Measurements from ENCODE around the gene PPP4C. TPM values are rescaled to one million over a fixed set of nuclear protein-coding genes. Genes with fewer than 3 reads are reported as not detected.

PPP4C gene
- total and polyA plus RNA-seq, 2 of the 8 experiments (the other 6 are each of a cell fraction or from before 2014, with no cell fraction given), result 148 to 298 TPM

DNA sequence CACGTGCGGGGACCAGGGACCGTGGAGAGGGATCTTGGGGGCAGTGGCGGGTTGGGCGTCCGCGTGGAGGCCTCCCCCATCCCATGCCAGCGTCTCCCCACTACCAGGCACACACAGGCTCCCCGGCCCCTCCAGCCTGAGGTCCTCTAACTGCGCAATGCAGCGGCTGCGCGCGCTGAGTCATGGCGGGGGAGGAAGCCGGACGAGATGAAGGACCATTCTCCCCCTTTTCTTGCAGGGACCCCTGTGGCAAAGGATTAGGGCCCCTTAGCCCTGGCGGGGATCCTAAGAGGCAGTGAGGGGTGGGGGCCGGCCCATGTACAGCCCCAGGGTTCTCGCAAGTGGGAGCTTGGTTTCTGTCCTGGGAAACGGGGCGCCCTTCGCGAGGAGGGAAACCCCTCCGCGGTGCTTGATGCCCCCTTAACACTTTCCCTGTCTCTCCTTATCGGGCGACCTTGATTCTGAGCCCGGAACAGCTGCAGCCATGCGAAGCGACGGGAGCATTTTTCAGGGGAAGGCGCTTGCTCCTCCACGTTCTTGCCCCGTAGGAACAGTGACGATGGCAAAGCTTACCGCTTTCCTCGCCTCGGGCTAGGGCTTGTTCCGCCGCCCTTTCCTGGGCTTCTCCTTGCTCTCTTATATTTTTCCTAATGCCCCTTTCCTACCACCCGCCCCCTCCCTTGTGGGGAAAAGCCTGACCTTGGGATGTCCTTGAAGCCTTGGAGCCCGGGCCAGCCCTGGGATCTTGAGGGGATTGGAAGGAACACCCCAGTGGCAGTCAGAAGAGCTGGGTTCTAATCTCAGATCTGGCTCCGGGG is 9.6 kb upstream of the PPP4C start:
- Histone ChIP-seq H3K56ac (replicated peaks; ENCODE audit: insufficient read length, low read depth, low read length) (peak overlapping the region; percentile 92), H4K5ac (ENCODE audit: insufficient read length, low read depth, low read length) (peak overlapping the region; percentile 85), H4K8ac (ENCODE audit: extremely low read depth, insufficient read depth, low read length) (peak overlapping the region; percentile 64), H3K23ac (ENCODE audit: insufficient read length) (no peak overlapping the region), H3K27me3 (replicated peaks in 1 of 4; ENCODE audit: control insufficient read depth in 3 of 4, extremely low read depth in 1 of 4, insufficient read depth in 3 of 4, low read length in 3 of 4) (no peaks in the 10 kb centered on the region), H3K79me1 (ENCODE audit: low read depth, low read length) (peaks cover 9% of the 10 kb centered on the region; the same call in 1 of the 2 replicates), H3K9me3 (ENCODE audit: insufficient read depth in 2 of 2, low read depth in 1 of 2, low read length in 1 of 2) (no peaks in the 10 kb centered on the region), H2AK5ac (ENCODE audit: low read depth, low read length) (peak overlapping the region; percentile 28; the same call in 1 of the 2 replicates), H3K36me3 (ENCODE audit: control insufficient read depth in 2 of 4, insufficient read depth in 4 of 4, low read length in 3 of 4) (peaks cover 19 to 41% (median 37%) of the 10 kb centered on the region in 4 experiments), H3K4ac (replicated peaks; ENCODE audit: insufficient read length, low read depth, low read length) (peak overlapping the region; percentile 95), H3K79me2 (ENCODE audit: control insufficient read depth in 1 of 2, insufficient read depth in 2 of 2, low read length in 2 of 2) (peaks cover 15 to 30% of the 10 kb centered on the region in 2 experiments), H3K4me1 (replicated peaks in 1 of 4; ENCODE audit: control insufficient read depth in 3 of 4, insufficient read depth in 4 of 4, low read length in 3 of 4) (peaks cover 6 to 23% (median 11%) of the 10 kb centered on the region in 4 experiments), H4K20me1 (replicated peaks in 1 of 2; ENCODE audit: control insufficient read depth in 1 of 2, insufficient read depth in 2 of 2, low read length in 2 of 2) (peaks cover 16 to 33% of the 10 kb centered on the region in 2 experiments), H2BK12ac (ENCODE audit: low read depth, low read length) (0 out of 2 replicates have a peak overlapping the region, but pooled peaks have one; percentile 43), H2BK15ac (ENCODE audit: low read length) (no peak overlapping the region), H3K23me2 (ENCODE audit: low read depth, low read length) (peaks cover 18% of the 10 kb centered on the region), H2BK120ac (replicated peaks; ENCODE audit: low read depth, low read length) (no peak overlapping the region), H3K4me3 (ENCODE audit: extremely low read depth in 1 of 4, insufficient read depth in 2 of 4, low read depth in 3 of 4, low read length in 4 of 4) (peak overlapping the region; percentile 71 to 92 (median 88)), H3K27ac (ENCODE audit: low read depth, low read length) (peak overlapping the region; percentile 84), H3K9ac (replicated peaks in 1 of 4; ENCODE audit: extremely low read depth in 1 of 4, low read depth in 3 of 4, low read length in 3 of 4) (peak overlapping the region; percentile 81 to 92 (median 84)), H3K18ac (ENCODE audit: extremely low read depth, low read length) (peak overlapping the region; percentile 95), H2BK20ac (ENCODE audit: low read length) (no peak overlapping the region), H2BK5ac (ENCODE audit: low read depth, low read length) (peak overlapping the region; percentile 96), H3K4me2 (ENCODE audit: insufficient read depth in 1 of 2, low read depth in 2 of 2, low read length in 2 of 2) (peak overlapping the region; percentile 73 to 81), H2AFZ (ENCODE audit: low read length) (no peak overlapping the region), H3K14ac (ENCODE audit: insufficient read length) (peak overlapping the region; percentile 24), H4K91ac (replicated peaks; ENCODE audit: insufficient read length, low read length) (peak overlapping the region; percentile 89)
- no peak for FAIRE-seq
- DNase-seq (ENCODE audit: low read depth in 1 of 2, low spot score in 2 of 2), result no peak
- 4% methylated on average over 41 of the region's 44 CpGs; no CpG with 5 or more reads in 1 of the 2 experiments for WGBS, 2 experiments (ENCODE audit: extremely low coverage in 1 of 2, insufficient coverage in 1 of 2, insufficient read length in 1 of 2, insufficient replicate concordance in 2 of 2, low coverage in 1 of 2, low lambda C conversion rate in 2 of 2, missing lambda C conversion rate in 1 of 2)
- ChIA-PET POLR2A (ENCODE audit: partially characterized antibody) (interaction anchor here (0.7 to 21.2 kb wide), 26 partner anchors 11 to 532 kb away, joined by 3 to 353 read pairs (median 4); partner anchors contain the start of genes ASPHD1, HIRIP3, PPP4C and TAOK2), CTCF (ENCODE audit: partially characterized antibody) (interaction anchor here (0.7 to 7.3 kb wide), 7 partner anchors 11 to 66 kb away, joined by 3 to 51 read pairs (median 3); partner anchors contain the start of genes GDPD3, PPP4C and TBX6)
- TF ChIP-seq EP300 (IDR thresholded peaks at IDR 0.05; ENCODE audit: borderline replicate concordance in 1 of 2, low read depth in 2 of 2, low read length in 2 of 2), result no peak
- TF ChIP-seq FOSL1 (IDR thresholded peaks at IDR 0.05; ENCODE audit: insufficient read depth, low read depth, low read length), result no peak
- 0 out of 2 replicates have a peak, but pooled peaks have one; percentile 30 for TF ChIP-seq RBBP5 (IDR thresholded peaks at IDR 0.05; ENCODE audit: borderline replicate concordance, low read depth, low read length)
- TF ChIP-seq YY1 (IDR thresholded peaks at IDR 0.05; ENCODE audit: low read depth, low read length), result no peak
- TF ChIP-seq SIRT6 (IDR thresholded peaks at IDR 0.05; ENCODE audit: low read length), result no peak
- 0 out of 2 replicates have a peak, but pooled peaks have one; percentile 10 for TF ChIP-seq PHF8 (conservative IDR thresholded peaks at IDR 0.05; ENCODE audit: low read depth, low read length)
- 0 out of 2 replicates have a peak, but pooled peaks have one; percentile 9 for TF ChIP-seq POLR2AphosphoS5 (IDR thresholded peaks at IDR 0.05; ENCODE audit: low read depth, low read length)
- TF ChIP-seq SP4 (IDR thresholded peaks at IDR 0.05; ENCODE audit: low read length), result no peak
- TF ChIP-seq HDAC6 (IDR thresholded peaks at IDR 0.05; ENCODE audit: low read depth, low read length), result no peak
- TF ChIP-seq SIN3A (conservative IDR thresholded peaks at IDR 0.05 in 1 of 2, IDR thresholded peaks at IDR 0.05 in 1 of 2; ENCODE audit: low read depth in 1 of 2, low read length in 2 of 2), result 0 out of 4 replicates have a peak, but pooled peaks of 1 of the 2 experiments have one; percentile 15
- no peak for TF ChIP-seq POLR2A (IDR thresholded peaks at IDR 0.05; ENCODE audit: control extremely low read depth in 1 of 2, low read depth in 2 of 2, low read length in 2 of 2)
